Spleen (tissue), 11 donors: ENCODE measurements around the gene CUX1. TPM values are rescaled to one million over a fixed set of nuclear protein-coding genes. Genes with fewer than 3 reads are reported as not detected.

Source experiments
- DNase-seq: peaks from one replicate; pipeline ENCODE4 v3.0.0-alpha.2; 2020
- H3K27ac ChIP-seq, 8 donors: fragments of 200-600 bp; sonication (generic) in 7 of 8; 1 replicate in 4 of 8; 2 replicates in 4 of 8; pipeline versions ENCODE4 v1.5.0 to v1.8.0; 2016 to 2021; ENCODE audit warnings: inconsistent platforms in 4 of 8, mild to moderate bottlenecking in 4 of 8, moderate library complexity in 1 of 8
- H3K27me3 ChIP-seq, 7 donors: fragments of 200-600 bp; sonication (generic) in 6 of 7; replicated peaks in 1 of 7; 1 replicate in 4 of 7; 2 replicates in 3 of 7; pipeline versions ENCODE4 v1.5.0 to v1.8.0; 2016 to 2021; ENCODE audit warnings: inconsistent platforms in 3 of 7, mild to moderate bottlenecking in 1 of 7
- H3K36me3 ChIP-seq, 6 donors: fragments of 200-600 bp; sonication (generic) in 5 of 6; 1 replicate in 4 of 6; 2 replicates in 2 of 6; pipeline versions ENCODE4 v1.5.0 to v1.8.0; 2016 to 2021; ENCODE audit warnings: inconsistent platforms in 2 of 6
- H3K4me1 ChIP-seq, 6 donors: fragments of 200-600 bp; sonication (generic) in 5 of 6; 1 replicate in 3 of 6; 2 replicates in 3 of 6; pipeline versions ENCODE4 v1.5.0 to v1.8.0; 2016 to 2021; ENCODE audit warnings: inconsistent platforms in 3 of 6
- H3K4me3 ChIP-seq, 8 donors: fragments of 200-600 bp; sonication (generic) in 7 of 8; 1 replicate in 4 of 8; 2 replicates in 4 of 8; pipeline versions ENCODE4 v1.5.0 to v1.8.0; 2016 to 2021; ENCODE audit warnings: inconsistent platforms in 4 of 8, mild to moderate bottlenecking in 4 of 8, moderate library complexity in 2 of 8
- H3K9me3 ChIP-seq, 8 donors: fragments of 200-600 bp; sonication (generic) in 7 of 8; 1 replicate in 4 of 8; 2 replicates in 4 of 8; pipeline versions ENCODE4 v1.5.0 to v1.8.0; 2016 to 2021; ENCODE audit warnings: inconsistent platforms in 4 of 8
- POLR2A ChIP-seq, 3 donors: fragments of 450-650 bp; IDR thresholded peaks; one replicate each; pipeline ENCODE4 v1.5.1; 2017; ENCODE audit warnings: antibody characterized with exemption in 3 of 3, mild to moderate bottlenecking in 1 of 3
- POLR2AphosphoS5 ChIP-seq, 3 donors: sonication (generic); formaldehyde crosslinking; IDR thresholded peaks; one replicate each; pipeline ENCODE4 v1.5.1; 2017; ENCODE audit warnings: antibody characterized with exemption in 3 of 3
- WGBS, 5 donors: extraction: QIAGEN DNeasy Blood & Tissue Kit in 3 of 5; methylation state at CpG; one replicate each; pipeline versions ENCODE4 v1.1.5 to v1.1.7; 2013 to 2018; 5-methylcytosine and 5-hydroxymethylcytosine counted together
- intact Hi-C: fragments of 100-400 bp; cut with DNase I; formaldehyde crosslinking; loops from one replicate; pipeline ENCODE4 v1.15.0; 2023; ENCODE audit warnings: low total_unique reads
- polyA plus RNA-seq, 3 donors: library from polyadenylated mRNA; stranded (reverse); fragments of 200-250 nt; gene quantifications; one replicate each; pipeline ENCODE4 v1.2.1, GENCODE V29; 2013
- total RNA-seq, 7 donors: library from RNA; depleted of rRNA in 3 of 7; stranded (reverse); fragments of >200 nt in 3 of 7; fragmentation: NEBNext Ultra II Directional in 4 of 7; extraction: Animal tissue kit (Norgen Biotek cat#: 25700) in 4 of 7; gene quantifications; one replicate each; pipeline versions ENCODE4 v1.1.0 to v1.2.1, GENCODE V29; 2016 to 2021
- TF ChIP-seq, protein P1 (sequence below), 11 experiments: fragments of 200-600 bp in 7 of 11; fragments of 450-650 bp in 4 of 11; sonication (generic) in 4 of 11; IDR thresholded peaks in 8 of 11; conservative IDR thresholded peaks in 3 of 11; 1 replicate in 7 of 11; 2 replicates in 4 of 11; pipeline versions ENCODE4 v1.4.0 to v1.8.0; 2016 to 2021; ENCODE audit warnings: antibody characterized with exemption in 11 of 11, inconsistent platforms in 4 of 11, mild to moderate bottlenecking in 1 of 11
- donor health status: healthy with polysubstance abuse.
- donor health status: DM: no; HTN: no; CAD: no; lungs with moderate emphysema.
- donor health status: DM: no; HTN: no; CAD: no.
- donor health status: Bipolar disorder and iron deficiency.
- donor health status: healthy.
- donor health status: DM: no; HTN: no; CAD: no.
- donor health status: DM: yes; HTN: yes; CAD: no.

The CUX1 gene
- total and polyA plus RNA-seq, 10 donors, result 9.1 to 95.8 (median 61.9) TPM

DNA sequence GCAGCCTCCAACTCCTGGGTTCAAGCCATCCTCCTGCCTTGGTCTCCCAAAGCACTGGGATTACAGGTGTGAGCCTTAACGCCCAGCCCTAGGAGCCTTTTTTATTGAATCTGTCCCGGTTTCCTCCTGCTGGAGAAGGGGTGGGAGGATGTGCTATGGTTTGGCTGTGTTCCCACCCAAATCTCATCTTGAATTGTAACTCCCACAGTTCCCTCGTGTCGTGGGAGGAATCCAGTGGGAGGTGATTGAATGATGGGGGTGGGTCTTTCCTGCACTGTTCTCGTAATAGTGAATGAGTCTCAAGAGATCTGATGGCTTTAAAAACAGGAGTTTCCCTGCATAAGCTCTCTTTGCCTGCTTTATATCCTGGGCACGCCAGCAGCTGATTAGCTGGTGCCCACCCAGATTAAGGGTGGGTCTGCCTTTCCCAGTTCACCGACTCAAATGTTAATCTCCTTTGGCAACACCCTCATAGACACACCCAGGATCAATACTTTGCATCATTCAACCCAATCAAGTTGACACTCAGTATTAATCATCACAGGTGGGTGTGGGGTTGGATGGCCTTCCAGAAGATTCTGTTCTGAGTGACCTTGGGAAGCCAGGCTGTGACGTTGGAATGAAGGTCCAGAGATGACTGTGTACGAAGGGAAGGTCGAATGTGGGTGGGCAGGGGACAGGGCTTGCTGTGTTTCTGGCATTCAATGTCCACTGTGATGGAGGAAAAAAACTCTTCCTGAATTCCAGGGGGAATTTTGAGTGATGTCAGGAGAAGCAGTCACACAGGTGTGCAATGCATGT lies 33.8 kb upstream of the CUX1 start:
- Histone ChIP-seq H3K9me3 (no peaks in the 10 kb centered on the region), H3K4me1 (peaks cover 0 to 17% (median 8%) of the 10 kb centered on the region in 6 donors), H3K36me3 (no peaks in the 10 kb centered on the region), H3K27ac (no peak overlapping the region), H3K4me3 (no peak overlapping the region), H3K27me3 (peaks cover 0 to 7% (median 0%) of the 10 kb centered on the region in 7 donors)
- TF ChIP-seq POLR2AphosphoS5 (IDR thresholded peaks at IDR 0.05), result no peak
- TF ChIP-seq, protein P1, sequence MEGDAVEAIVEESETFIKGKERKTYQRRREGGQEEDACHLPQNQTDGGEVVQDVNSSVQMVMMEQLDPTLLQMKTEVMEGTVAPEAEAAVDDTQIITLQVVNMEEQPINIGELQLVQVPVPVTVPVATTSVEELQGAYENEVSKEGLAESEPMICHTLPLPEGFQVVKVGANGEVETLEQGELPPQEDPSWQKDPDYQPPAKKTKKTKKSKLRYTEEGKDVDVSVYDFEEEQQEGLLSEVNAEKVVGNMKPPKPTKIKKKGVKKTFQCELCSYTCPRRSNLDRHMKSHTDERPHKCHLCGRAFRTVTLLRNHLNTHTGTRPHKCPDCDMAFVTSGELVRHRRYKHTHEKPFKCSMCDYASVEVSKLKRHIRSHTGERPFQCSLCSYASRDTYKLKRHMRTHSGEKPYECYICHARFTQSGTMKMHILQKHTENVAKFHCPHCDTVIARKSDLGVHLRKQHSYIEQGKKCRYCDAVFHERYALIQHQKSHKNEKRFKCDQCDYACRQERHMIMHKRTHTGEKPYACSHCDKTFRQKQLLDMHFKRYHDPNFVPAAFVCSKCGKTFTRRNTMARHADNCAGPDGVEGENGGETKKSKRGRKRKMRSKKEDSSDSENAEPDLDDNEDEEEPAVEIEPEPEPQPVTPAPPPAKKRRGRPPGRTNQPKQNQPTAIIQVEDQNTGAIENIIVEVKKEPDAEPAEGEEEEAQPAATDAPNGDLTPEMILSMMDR (IDR thresholded peaks at IDR 0.05 in 8 of 11, conservative IDR thresholded peaks at IDR 0.05 in 3 of 11), result no peak
- TF ChIP-seq POLR2A (IDR thresholded peaks at IDR 0.05), result no peak
- whole genome bisulfite sequencing, 5 donors, result 60 to 75% (median 63%) methylated on average over 10 of the region's 10 CpGs
- no peak for DNase-seq
- intact Hi-C loops, result no loop called here

DNA sequence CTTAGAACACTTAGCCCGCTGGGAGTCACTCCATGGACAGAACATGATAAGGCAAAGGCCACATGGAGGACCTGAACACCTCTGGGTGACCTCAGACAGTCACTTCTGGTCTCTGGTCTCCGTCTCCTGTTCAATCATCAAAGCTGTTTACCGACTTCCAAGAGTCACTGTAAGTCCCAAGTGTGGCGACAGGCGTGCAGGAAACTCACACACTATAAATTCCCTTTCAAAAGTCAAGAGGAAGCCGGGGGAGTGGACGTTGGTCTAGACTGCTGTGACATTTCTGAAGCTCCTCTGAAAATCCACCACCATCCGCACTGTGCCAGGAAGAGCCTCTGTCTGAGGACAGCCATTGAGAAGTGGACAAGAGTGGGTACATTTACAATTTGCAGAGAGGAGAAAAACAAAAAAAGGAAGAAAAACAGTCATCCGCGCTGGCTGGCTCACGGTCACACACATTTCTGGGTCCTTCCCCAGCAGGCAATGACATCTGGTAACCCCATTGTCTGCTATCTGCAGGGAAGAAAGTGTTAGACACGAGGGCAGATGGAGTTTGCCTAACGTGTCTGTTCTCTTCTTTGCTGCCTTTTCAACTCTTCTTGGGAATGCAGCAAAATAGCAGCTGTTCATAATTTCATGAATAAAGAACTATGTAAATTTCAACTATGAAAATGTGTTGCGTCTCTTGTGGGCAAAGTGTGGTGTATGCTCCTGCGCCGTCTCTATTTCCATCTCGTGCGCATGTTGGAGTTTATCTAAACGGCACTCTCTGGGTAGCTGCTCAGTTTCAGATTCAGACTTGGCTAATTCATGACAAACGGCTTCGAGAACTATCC lies 32.9 kb upstream of the CUX1 start:
- no peak for DNase-seq

DNA sequence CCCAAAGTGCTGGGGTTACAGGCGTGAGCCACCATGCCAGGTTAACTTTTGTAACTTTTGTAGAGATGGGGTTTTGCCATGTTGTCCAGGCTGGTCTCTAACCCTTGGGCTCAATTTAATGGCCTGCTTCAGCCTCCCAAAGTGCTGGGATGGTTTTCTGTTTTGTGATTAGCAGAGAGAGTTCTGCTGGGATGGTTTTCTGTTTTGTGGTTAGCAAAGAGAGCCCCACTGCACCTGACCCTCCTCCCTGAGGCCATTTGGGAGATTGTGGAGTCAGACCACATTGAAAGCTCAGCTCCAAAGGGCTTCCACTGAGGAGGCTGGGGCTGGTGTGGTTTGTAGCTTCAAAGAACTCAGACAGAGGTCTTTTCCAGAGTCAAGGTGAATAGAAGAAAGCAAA lies 29.6 kb upstream of the CUX1 start:
- no peak overlapping the region for H3K27ac ChIP-seq
- TF ChIP-seq POLR2A (IDR thresholded peaks at IDR 0.05) (no peak), POLR2AphosphoS5 (IDR thresholded peaks at IDR 0.05) (no peak)
- TF ChIP-seq, protein P1 (IDR thresholded peaks at IDR 0.05 in 8 of 11, conservative IDR thresholded peaks at IDR 0.05 in 3 of 11), result no peak
- H3K9me3 ChIP-seq, result no peaks in the 10 kb centered on the region
- peaks cover 0 to 17% (median 8%) of the 10 kb centered on the region in 6 donors for H3K4me1 ChIP-seq
- intact Hi-C loops, result no loop called here
- no peak for DNase-seq
- WGBS, 5 donors, result 91 to 100% (median 94%) methylated on average over 1 of the region's 1 CpG
- peaks cover 0 to 7% (median 0%) of the 10 kb centered on the region in 7 donors for H3K27me3 ChIP-seq
- no peak overlapping the region for H3K4me3 ChIP-seq
- H3K36me3 ChIP-seq, result no peaks in the 10 kb centered on the region

More for the DNA sequence above, 32.9 kb upstream of the CUX1 start:
- Histone ChIP-seq H3K9me3 (no peaks in the 10 kb centered on the region), H3K27me3 (peaks cover 0 to 7% (median 0%) of the 10 kb centered on the region in 7 donors), H3K36me3 (no peaks in the 10 kb centered on the region), H3K27ac (no peak overlapping the region), H3K4me3 (no peak overlapping the region), H3K4me1 (peaks cover 0 to 17% (median 8%) of the 10 kb centered on the region in 6 donors)
- intact Hi-C loops, result no loop called here
- WGBS, 5 donors, result 33 to 45% (median 37%) methylated on average over 20 to 21 of the region's 21 CpGs
- TF ChIP-seq, protein P1 (IDR thresholded peaks at IDR 0.05 in 8 of 11, conservative IDR thresholded peaks at IDR 0.05 in 3 of 11), result no peak
- TF ChIP-seq POLR2AphosphoS5 (IDR thresholded peaks at IDR 0.05) (no peak), POLR2A (IDR thresholded peaks at IDR 0.05) (no peak)

DNA sequence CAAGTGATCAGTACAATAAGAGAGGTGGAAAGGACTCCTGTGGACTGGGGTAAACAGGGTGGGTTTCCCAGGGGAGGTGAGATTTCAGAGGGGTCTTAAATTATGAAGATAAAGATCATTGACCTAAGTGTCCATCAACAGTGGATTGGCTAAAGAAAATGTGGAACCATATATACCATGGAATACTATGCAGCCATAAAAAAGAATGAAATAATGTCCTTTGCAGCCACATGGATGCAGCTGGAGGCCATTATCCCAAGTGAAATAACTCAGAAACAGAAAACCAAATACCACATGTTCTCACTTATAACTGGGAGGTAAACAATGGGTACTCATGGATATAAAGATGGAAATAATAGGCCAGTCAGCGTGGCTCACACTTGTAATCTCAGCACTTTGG lies 28.9 kb upstream of the CUX1 start:
- Histone ChIP-seq H3K27me3 (peaks cover 0 to 6% (median 0%) of the 10 kb centered on the region in 7 donors), H3K9me3 (no peaks in the 10 kb centered on the region), H3K4me1 (peaks cover 0 to 15% (median 7%) of the 10 kb centered on the region in 6 donors), H3K27ac (no peak overlapping the region), H3K36me3 (no peaks in the 10 kb centered on the region), H3K4me3 (no peak overlapping the region)
- TF ChIP-seq, protein P1 (IDR thresholded peaks at IDR 0.05 in 8 of 11, conservative IDR thresholded peaks at IDR 0.05 in 3 of 11), result no peak
- no peak for TF ChIP-seq POLR2A (IDR thresholded peaks at IDR 0.05)
- no peak for TF ChIP-seq POLR2AphosphoS5 (IDR thresholded peaks at IDR 0.05)
- no peak for DNase-seq
- intact Hi-C loops, result no loop called here
- 57 to 100% (median 73%) methylated on average over 1 of the region's 1 CpG for WGBS, 5 donors
